ENCODE measurements around the gene SAPCD2. TPM values are rescaled to one million over a fixed set of nuclear protein-coding genes. Genes with fewer than 3 reads are reported as not detected.

Gene SAPCD2
- total RNA-seq, 2 experiments from 2014 or later = 0.17 to 0.19 TPM

- Mint-ChIP-seq H3K4me3 (no peak overlapping the region), H3K36me3 (ENCODE audit: low read depth) (peaks cover 5% of the 10 kb centered on the region), H3K9me3 (no peaks in the 10 kb centered on the region), H3K27ac (no peak overlapping the region), H3K4me1 (ENCODE audit: low read depth) (peaks cover 5% of the 10 kb centered on the region), H3K27me3 (no peaks in the 10 kb centered on the region)
- no peak overlapping the region for H3K4me3 ChIP-seq (ENCODE audit: low read length)
- intact Hi-C loops (cut with DNase I, micrococcal nuclease) = no loop called here
- POLR2A ChIA-PET = no interaction called here
- CTCF ChIA-PET = interaction anchor here (1.1 kb wide), 1 partner anchor 14 kb away, joined by 5 read pairs; no protein-coding TSS in a partner anchor
- TF ChIP-seq, protein P1, sequence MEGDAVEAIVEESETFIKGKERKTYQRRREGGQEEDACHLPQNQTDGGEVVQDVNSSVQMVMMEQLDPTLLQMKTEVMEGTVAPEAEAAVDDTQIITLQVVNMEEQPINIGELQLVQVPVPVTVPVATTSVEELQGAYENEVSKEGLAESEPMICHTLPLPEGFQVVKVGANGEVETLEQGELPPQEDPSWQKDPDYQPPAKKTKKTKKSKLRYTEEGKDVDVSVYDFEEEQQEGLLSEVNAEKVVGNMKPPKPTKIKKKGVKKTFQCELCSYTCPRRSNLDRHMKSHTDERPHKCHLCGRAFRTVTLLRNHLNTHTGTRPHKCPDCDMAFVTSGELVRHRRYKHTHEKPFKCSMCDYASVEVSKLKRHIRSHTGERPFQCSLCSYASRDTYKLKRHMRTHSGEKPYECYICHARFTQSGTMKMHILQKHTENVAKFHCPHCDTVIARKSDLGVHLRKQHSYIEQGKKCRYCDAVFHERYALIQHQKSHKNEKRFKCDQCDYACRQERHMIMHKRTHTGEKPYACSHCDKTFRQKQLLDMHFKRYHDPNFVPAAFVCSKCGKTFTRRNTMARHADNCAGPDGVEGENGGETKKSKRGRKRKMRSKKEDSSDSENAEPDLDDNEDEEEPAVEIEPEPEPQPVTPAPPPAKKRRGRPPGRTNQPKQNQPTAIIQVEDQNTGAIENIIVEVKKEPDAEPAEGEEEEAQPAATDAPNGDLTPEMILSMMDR (IDR thresholded peaks at IDR 0.05) = no peak
- H3K27me3 ChIP-seq (ENCODE audit: control insufficient read depth in 1 of 2, insufficient read depth in 2 of 2, low read length in 2 of 2) = no peaks in the 10 kb centered on the region
- H3K27ac ChIP-seq (ENCODE audit: low read depth in 1 of 2, low read length in 2 of 2) = no peak overlapping the region
- H3K9me3 ChIP-seq (ENCODE audit: control insufficient read depth in 1 of 2, insufficient read depth in 1 of 2, low read length in 2 of 2) = no peaks in the 10 kb centered on the region
- H3K36me3 ChIP-seq (ENCODE audit: insufficient read depth, low read length) = peaks cover 23% of the 10 kb centered on the region
- peaks cover 24% of the 10 kb centered on the region for H3K4me1 ChIP-seq (ENCODE audit: insufficient read depth, low read length)
- no peak for DNase-seq
- no peak for ATAC-seq (ENCODE audit: poor library complexity)
Measured at GRCh38 chr9:137020771-137021567, 49.4 kb downstream of the SAPCD2 start.

- Mint-ChIP-seq H3K36me3 (ENCODE audit: low read depth) (peaks cover 5% of the 10 kb centered on the region), H3K4me3 (no peak overlapping the region), H3K27me3 (no peaks in the 10 kb centered on the region), H3K4me1 (ENCODE audit: low read depth) (peaks cover 5% of the 10 kb centered on the region), H3K27ac (no peak overlapping the region), H3K9me3 (no peaks in the 10 kb centered on the region)
- DNase-seq (no peak), ATAC-seq (ENCODE audit: poor library complexity) (no peak)
- H3K27me3 ChIP-seq (ENCODE audit: control insufficient read depth in 1 of 2, insufficient read depth in 2 of 2, low read length in 2 of 2) = no peaks in the 10 kb centered on the region
- peaks cover 29% of the 10 kb centered on the region for H3K36me3 ChIP-seq (ENCODE audit: insufficient read depth, low read length)
- H3K9me3 ChIP-seq (ENCODE audit: control insufficient read depth in 1 of 2, insufficient read depth in 1 of 2, low read length in 2 of 2) = no peaks in the 10 kb centered on the region
- intact Hi-C loops (cut with DNase I, micrococcal nuclease) = no loop called here
- ChIA-PET POLR2A (no interaction called here), CTCF (no interaction called here)
- H3K4me3 ChIP-seq (ENCODE audit: low read length) = no peak overlapping the region
- H3K4me1 ChIP-seq (ENCODE audit: insufficient read depth, low read length) = peaks cover 17% of the 10 kb centered on the region
- TF ChIP-seq, protein P1 (IDR thresholded peaks at IDR 0.05) = no peak
- H3K27ac ChIP-seq (ENCODE audit: low read depth in 1 of 2, low read length in 2 of 2) = no peak overlapping the region
Measured at GRCh38 chr9:137019891-137020683, 50.3 kb downstream of the SAPCD2 start.

DNA sequence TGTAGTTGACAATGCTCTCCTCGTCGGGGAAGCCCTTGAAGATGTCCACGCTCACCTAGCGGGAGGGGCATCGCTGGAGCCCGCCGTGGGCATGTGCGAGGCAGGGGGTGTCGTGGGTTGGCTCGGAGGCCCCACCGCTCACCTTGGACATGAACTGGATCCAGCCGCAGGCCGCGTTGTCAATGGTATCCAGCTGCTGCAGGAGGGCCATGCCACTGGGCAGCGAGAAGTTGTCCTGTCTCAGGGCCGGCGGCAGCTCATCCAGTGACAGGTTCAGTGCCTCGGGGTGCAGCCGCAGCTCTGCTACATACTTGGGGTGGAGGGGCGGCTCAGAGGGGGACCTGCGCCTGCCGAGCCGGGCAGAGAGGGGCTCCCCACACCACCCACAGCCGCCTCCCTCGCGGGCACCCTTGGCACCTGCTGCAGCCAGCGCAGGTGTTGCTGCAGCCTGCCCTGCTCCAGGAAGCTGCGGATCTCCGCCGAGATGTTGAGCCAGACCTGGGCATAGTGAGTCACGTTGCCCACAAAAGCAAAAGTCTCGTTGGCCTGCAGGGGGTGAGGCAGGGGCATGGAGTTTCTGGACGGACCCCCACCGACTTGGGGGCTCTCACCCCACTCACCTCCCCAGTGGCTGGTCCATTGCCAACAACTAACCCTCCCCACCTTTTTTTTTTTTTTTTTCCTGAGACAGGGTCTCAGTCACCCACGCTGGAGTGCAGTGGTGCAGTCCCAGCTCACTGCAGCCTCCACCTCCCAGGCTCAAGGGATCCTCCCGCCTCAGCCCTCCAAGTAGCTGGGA, 51.4 kb downstream of the SAPCD2 start:
- Histone ChIP-seq H3K4me3 (ENCODE audit: low read length) (no peak overlapping the region), H3K27ac (ENCODE audit: low read depth in 1 of 2, low read length in 2 of 2) (no peak overlapping the region), H3K9me3 (ENCODE audit: control insufficient read depth in 1 of 2, insufficient read depth in 1 of 2, low read length in 2 of 2) (no peaks in the 10 kb centered on the region), H3K27me3 (ENCODE audit: control insufficient read depth in 1 of 2, insufficient read depth in 2 of 2, low read length in 2 of 2) (no peaks in the 10 kb centered on the region), H3K36me3 (ENCODE audit: insufficient read depth, low read length) (peaks cover 37% of the 10 kb centered on the region), H3K4me1 (ENCODE audit: insufficient read depth, low read length) (peaks cover 10% of the 10 kb centered on the region)
- ChIA-PET POLR2A (interaction anchor here (1.2 kb wide), 1 partner anchor 59 kb away, joined by 3 read pairs; no protein-coding TSS in a partner anchor), CTCF (no interaction called here)
- intact Hi-C loops (cut with DNase I, micrococcal nuclease) = no loop called here
- H3K27me3 Mint-ChIP-seq = no peaks in the 10 kb centered on the region
- peaks cover 5% of the 10 kb centered on the region for H3K4me1 Mint-ChIP-seq (ENCODE audit: low read depth)
- DNase-seq (no peak), ATAC-seq (ENCODE audit: poor library complexity) (no peak)
- no peaks in the 10 kb centered on the region for H3K9me3 Mint-ChIP-seq
- H3K36me3 Mint-ChIP-seq (ENCODE audit: low read depth) = peaks cover 5% of the 10 kb centered on the region
- TF ChIP-seq, protein P1 (IDR thresholded peaks at IDR 0.05) = no peak
- no peak overlapping the region for H3K27ac Mint-ChIP-seq
- H3K4me3 Mint-ChIP-seq = no peak overlapping the region

Data from CD4-positive, alpha-beta T cell (primary cell).